Stimulated activated CD8-positive, alpha-beta memory T cell treated with anti-CD3 and anti-CD28 coated beads, Interleukin-4, amount 100 ng/mL, for 48 hours (primary cell): ENCODE results near the gene EIF4E1B.

Experiments used
- DNase-seq: peaks from one replicate; pipeline ENCODE4 v3.0.0-alpha.2; 2020

Gene EIF4E1B

DNA sequence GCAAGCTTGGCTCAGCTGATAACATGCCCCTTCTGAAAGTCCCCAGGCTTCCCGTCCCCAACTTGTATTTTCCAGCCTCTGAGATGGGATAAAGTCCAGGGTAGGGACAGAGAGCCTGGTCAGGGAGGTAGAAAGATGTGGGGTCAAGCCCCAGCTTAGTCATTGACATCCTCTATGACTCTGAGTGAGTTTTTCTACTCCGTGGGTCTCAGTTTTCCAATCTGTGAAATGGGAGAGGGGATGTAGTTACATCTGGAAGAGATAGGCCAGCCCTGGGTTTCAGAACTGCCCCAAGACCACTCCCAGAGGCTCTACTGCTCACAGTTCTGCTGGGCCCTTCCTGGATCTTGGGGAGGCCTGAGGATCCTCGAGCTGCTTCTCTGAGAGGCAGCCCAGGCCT, 23.6 kb upstream of the EIF4E1B start:
- no peak for DNase-seq

GRCh38 chr5:176608142-176608705, 22.3 kb upstream of the EIF4E1B start:
- DNase-seq: no peak

GRCh38 chr5:176608937-176609723, 21.3 kb upstream of the EIF4E1B start:
- peak; percentile 45 for DNase-seq

- DNase-seq: peak; percentile 76
Observed at GRCh38 chr5:176609724-176610434, 20.6 kb upstream of the EIF4E1B start, which contains the start of gene GPRIN1. Gene GPRIN1, minus strand, starts transcription at chr5:176610156. Its CDS starts 10,322 bp downstream, at chr5:176599834.

DNA sequence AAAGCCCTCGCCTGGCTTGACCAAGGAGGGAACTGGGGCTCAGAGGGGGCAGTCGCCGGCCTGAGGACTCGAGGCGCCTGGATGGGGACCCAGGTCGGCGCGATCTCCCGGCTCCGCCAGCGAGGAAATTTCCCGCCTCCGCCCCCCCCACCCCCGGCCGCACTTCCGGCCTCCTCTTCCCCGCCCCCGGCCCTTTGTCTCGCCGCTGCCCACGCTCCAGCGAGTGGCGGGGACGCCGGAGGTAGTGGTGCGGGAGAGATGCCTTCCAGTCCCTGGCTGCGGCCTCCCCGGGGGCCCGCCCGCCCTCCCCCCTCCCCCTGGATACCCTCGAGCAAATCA, 20.1 kb upstream of the EIF4E1B start:
- DNase-seq: no peak

GRCh38 chr5:176611435-176611834, 19.0 kb upstream of the EIF4E1B start:
- peak; percentile 77 for DNase-seq

DNA sequence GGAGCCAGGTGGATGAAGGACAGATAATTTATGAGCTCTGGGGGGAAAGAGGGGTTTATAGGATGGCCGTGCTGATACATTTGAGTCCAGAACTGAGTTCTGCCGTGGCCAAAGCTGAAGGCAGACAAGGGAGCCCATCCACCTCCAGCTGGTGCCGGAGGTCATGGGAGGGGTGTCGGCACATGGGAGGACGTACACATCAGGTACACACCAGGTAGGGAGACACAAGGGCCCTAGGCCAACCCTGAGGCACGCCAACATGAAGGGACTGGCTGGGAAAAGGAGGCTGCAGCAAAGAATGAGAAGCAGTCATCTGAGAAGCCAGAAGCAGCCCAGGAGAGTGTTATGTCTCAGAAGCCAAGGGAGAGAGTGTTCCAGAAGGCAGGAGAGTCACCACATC, 18.5 kb upstream of the EIF4E1B start:
- no peak for DNase-seq

DNA sequence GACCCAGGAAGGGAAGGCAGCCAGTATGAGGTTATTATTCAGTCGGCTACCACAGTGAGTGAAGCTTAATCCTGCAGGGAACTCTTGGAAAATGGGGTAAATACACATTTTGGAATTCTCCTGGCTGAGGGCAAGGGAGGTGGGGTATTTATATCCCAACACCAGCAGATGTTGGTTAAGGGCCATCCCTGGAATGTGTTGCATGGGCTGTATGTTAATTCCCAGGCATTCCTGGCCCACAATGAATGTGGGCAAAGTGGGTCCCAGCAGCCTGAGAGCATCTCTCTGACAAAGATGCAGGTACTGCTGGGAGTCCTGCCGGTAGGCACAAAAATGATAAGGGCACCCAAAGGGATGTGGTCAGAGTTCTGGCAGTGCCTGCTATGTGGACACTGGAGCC, 17.6 kb upstream of the EIF4E1B start:
- no peak for DNase-seq

GRCh38 chr5:176614805-176615478, 15.5 kb upstream of the EIF4E1B start:
- no peak for DNase-seq

- no peak for DNase-seq
Observed at GRCh38 chr5:176616511-176616910, 14.0 kb upstream of the EIF4E1B start.

- DNase-seq: no peak
Observed at GRCh38 chr5:176618783-176619182, 11.7 kb upstream of the EIF4E1B start.

DNA sequence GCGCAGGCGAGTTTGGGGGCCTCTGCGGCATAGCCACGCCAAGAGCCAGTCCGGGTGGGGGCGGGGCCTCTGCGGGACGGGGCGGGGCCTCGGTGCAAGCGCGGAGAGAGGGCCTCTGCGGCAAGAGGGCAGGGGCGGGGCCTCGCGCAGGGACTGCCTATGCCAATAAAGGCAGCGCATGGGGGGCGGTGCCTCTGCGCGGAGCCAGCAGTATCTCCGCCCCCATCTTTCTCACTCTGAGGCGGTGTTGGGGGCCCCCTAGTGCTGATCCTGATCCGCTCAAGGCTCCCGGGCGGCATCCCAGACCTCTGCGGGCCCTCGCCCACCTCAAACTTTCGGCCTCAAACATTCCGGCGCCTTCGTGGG, 11.3 kb upstream of the EIF4E1B start:
- DNase-seq: peak; percentile 92

- no peak for DNase-seq
Observed at GRCh38 chr5:176619569-176620332, 10.7 kb upstream of the EIF4E1B start.

GRCh38 chr5:176620333-176620981, 10.0 kb upstream of the EIF4E1B start:
- no peak for DNase-seq

GRCh38 chr5:176621661-176622079, 8.8 kb upstream of the EIF4E1B start:
- no peak for DNase-seq

- no peak for DNase-seq
Observed at GRCh38 chr5:176624142-176624541, 6.3 kb upstream of the EIF4E1B start.

- no peak for DNase-seq
Observed at GRCh38 chr5:176624938-176625337, 5.5 kb upstream of the EIF4E1B start.

DNA sequence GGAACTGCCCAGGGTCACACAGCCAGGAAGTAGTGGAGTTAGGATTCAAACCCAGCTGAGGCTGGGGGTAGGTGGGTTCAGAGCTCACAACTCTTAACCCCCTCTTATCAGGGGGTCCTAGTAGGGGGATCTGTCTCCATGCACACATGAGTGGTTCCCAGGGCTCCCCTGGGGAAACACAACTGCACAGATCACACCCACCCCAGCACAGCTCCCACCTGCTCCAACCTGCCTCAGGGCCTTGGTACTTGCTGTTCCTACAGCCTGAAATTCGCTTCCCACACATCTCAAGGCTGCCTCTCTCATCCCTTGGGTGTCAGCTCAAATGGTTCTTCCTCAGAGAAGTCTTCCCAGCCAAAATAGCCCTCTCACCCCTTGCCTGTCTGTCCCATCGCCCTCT, 5.0 kb upstream of the EIF4E1B start:
- DNase-seq: no peak

GRCh38 chr5:176625966-176626875, 4.3 kb upstream of the EIF4E1B start:
- no peak for DNase-seq

GRCh38 chr5:176626876-176627236, 3.6 kb upstream of the EIF4E1B start:
- no peak for DNase-seq

GRCh38 chr5:176627582-176627981, 2.9 kb upstream of the EIF4E1B start:
- no peak for DNase-seq
